ENCODE data around the gene RAX.

DNA sequence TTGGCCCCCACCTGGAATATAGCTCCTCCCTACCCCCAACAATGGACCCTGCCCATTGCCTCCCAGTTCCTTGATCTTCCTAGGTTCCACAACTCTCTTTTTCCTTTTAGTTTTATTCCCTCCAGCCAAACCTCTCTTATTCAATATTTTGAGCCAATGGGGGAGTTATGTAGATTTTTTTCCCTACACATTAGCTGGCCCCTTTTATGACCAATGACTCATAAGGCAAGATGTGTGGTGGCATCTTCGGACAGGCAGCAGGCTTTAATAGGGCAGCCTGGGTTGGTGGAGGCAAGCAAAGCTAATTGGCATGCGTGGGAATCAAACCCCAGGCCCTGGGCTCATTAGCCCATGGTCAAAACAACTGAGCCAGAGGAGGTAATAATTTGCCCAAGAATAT is 44.1 kb downstream of the RAX start:
- TF ChIP-seq, protein P1, sequence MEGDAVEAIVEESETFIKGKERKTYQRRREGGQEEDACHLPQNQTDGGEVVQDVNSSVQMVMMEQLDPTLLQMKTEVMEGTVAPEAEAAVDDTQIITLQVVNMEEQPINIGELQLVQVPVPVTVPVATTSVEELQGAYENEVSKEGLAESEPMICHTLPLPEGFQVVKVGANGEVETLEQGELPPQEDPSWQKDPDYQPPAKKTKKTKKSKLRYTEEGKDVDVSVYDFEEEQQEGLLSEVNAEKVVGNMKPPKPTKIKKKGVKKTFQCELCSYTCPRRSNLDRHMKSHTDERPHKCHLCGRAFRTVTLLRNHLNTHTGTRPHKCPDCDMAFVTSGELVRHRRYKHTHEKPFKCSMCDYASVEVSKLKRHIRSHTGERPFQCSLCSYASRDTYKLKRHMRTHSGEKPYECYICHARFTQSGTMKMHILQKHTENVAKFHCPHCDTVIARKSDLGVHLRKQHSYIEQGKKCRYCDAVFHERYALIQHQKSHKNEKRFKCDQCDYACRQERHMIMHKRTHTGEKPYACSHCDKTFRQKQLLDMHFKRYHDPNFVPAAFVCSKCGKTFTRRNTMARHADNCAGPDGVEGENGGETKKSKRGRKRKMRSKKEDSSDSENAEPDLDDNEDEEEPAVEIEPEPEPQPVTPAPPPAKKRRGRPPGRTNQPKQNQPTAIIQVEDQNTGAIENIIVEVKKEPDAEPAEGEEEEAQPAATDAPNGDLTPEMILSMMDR (IDR thresholded peaks at IDR 0.05; ENCODE audit: low read depth, low read length, poor library complexity, severe bottlenecking): no peak
- no peak for TF ChIP-seq EZH2phosphoT487 (IDR thresholded peaks at IDR 0.05; ENCODE audit: borderline replicate concordance, low read length)

All from DOHH2 (cell line).